Thyroid gland (tissue), 4 donors: ENCODE results near the gene PPP2R2D.

Experiments
- POLR2A ChIP-seq, 2 donors: fragments of 450-650 bp; IDR thresholded peaks; one replicate each; pipeline ENCODE4 v1.6.1; 2017; ENCODE audit warnings: antibody characterized with exemption in 2 of 2, mild to moderate bottlenecking in 2 of 2, moderate library complexity in 1 of 2
- TF ChIP-seq, protein P1 (sequence below), 6 experiments: fragments of 200-600 bp in 3 of 6; fragments of 450-650 bp in 3 of 6; sonication (generic) in 3 of 6; IDR thresholded peaks; one replicate each; pipeline ENCODE4 v1.5.1; 2016 to 2019; ENCODE audit warnings: antibody characterized with exemption in 6 of 6, mild to moderate bottlenecking in 2 of 6, inconsistent platforms in 1 of 6, moderate library complexity in 1 of 6

DNA sequence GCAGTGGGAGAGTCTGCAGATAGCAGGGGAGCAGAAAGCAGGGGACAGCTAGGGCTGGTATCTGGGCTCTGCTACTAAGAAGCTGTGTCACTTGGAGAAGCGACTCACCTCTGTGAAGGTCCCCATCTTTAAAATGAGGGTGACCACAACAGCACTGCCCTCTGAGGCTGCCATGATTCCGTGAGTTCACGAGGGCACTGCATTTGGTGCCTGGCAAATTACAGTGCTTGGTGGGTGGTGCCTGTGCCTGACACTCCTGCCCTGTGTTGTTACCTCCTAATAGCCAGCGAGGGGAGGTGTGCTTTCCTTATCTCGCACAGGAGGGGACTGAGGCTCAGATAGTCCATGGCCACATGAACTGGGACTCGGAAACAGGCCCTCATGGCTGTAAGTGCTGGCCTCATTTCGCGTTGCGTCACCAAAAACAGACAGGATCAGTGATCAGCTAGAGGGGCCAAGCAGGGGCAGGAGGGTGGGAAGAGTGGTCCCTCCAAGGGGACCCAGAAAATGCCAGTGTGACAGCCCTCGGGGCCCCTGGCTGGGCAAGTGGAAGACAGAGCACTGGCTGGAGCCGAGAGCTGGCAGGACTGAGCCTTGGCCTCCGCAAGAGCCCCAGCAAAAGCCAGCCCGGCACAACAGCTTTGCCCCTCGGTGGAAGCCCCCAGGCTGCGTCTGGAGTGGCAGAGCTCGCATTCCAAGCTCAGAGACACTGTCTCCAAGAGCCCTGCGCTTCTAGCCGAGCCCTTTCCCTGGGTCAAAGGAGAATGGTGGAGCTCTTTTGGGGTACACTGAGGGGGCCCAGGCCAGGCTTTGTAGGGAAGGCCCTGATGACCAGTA lies 98.3 kb downstream of the PPP2R2D start:
- TF ChIP-seq, protein P1, sequence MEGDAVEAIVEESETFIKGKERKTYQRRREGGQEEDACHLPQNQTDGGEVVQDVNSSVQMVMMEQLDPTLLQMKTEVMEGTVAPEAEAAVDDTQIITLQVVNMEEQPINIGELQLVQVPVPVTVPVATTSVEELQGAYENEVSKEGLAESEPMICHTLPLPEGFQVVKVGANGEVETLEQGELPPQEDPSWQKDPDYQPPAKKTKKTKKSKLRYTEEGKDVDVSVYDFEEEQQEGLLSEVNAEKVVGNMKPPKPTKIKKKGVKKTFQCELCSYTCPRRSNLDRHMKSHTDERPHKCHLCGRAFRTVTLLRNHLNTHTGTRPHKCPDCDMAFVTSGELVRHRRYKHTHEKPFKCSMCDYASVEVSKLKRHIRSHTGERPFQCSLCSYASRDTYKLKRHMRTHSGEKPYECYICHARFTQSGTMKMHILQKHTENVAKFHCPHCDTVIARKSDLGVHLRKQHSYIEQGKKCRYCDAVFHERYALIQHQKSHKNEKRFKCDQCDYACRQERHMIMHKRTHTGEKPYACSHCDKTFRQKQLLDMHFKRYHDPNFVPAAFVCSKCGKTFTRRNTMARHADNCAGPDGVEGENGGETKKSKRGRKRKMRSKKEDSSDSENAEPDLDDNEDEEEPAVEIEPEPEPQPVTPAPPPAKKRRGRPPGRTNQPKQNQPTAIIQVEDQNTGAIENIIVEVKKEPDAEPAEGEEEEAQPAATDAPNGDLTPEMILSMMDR (IDR thresholded peaks at IDR 0.05), result no peak
- TF ChIP-seq POLR2A (IDR thresholded peaks at IDR 0.05), result no peak
